Measurements from ENCODE around the gene HSPB1. TPM values are rescaled to one million over a fixed set of nuclear protein-coding genes. Genes with fewer than 3 reads are reported as not detected.

Gene HSPB1
- total and polyA plus RNA-seq, 2 of the 13 experiments (the other 11 are each of a cell fraction or from before 2014, with no cell fraction given), result 21.0 to 38.6 TPM

DNA sequence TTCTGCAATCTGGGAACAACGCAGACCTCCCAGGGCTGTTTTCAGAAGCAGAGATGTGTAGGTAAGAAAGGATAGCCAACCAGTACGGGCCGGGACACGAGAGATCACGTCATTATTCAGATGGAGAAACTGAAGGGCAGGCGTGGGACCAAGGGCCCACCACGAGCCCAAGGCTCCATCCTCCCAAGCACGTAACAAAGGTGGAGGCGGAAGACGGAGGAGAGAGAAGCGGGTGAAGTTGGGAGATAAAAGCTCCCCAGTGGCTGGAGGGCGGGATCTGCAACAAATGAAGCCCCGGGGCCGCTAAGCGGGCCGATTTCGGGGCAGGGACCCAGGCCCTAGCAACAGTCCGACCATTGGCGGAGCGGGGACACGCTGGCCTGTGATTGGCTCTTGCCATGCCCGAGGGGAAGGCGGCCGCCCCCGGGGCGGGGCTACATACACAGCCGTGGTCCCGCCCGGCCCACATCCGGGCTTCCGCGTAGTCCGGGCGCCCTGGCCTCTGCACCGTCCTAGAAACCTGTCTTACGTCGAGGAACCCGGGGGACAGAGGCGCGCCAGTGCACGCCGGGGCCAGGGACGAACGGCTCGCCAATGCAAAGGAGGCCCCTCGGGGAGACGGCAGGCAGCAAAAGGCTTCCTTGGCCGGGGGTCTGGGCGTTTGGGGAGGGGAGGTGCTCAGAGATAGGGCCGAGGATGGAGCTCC lies 15.5 kb downstream of the HSPB1 start (continued):
- TF ChIP-seq HDAC1 (CRISPR knock-in tag; IDR thresholded peaks at IDR 0.05), result peak; percentile 77; the same call in 1 of the 2 replicates
- TF ChIP-seq, protein P1, sequence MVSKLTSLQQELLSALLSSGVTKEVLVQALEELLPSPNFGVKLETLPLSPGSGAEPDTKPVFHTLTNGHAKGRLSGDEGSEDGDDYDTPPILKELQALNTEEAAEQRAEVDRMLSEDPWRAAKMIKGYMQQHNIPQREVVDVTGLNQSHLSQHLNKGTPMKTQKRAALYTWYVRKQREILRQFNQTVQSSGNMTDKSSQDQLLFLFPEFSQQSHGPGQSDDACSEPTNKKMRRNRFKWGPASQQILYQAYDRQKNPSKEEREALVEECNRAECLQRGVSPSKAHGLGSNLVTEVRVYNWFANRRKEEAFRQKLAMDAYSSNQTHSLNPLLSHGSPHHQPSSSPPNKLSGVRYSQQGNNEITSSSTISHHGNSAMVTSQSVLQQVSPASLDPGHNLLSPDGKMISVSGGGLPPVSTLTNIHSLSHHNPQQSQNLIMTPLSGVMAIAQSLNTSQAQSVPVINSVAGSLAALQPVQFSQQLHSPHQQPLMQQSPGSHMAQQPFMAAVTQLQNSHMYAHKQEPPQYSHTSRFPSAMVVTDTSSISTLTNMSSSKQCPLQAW (CRISPR knock-in tag; IDR thresholded peaks at IDR 0.05), result no peak

DNA sequence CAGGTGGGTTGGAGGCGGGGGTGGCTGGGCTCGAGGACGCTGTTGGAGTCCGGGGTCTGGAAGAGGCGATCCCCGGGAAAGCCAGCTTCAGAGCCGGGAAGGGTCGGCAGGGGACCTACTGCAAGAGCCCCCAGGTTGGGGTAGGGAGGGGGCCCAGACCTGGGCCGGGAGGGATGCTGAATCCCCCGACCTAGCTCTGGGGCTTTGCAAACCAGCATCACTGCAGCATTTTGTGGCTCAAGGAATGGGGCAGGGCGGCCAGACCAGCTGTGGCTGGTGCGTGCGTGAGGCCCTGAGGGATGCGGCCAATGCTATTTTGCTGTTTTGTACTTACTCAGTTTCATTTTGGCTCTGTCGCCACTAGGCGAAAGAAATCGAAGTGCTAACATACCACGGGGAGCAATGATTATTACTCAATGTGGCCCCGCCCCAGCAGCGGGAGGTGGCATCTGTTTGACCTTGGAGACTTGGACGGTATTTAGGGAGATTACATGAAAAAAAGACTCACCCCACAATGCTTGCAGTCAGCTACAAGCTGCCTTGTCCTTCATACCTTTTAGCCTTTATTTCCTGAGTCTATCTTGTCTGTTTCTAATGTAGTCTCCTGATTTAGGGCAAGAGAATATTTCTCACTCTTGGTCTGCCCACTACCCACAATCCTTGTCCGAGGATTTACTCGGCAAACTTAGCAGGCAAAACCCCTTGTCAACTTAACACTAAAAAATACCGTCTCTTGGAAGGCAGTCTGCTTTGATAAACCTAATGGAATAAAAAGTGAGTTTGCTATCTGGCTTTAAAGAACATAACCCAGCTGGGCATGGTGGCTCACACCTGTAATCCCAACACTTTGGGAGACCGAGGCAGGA lies 16.2 kb downstream of the HSPB1 start:
- ATAC-seq (peak; percentile 71), DNase-seq (ENCODE audit: low spot score) (peak; percentile 84), FAIRE-seq (peak; percentile 80)
- ChIA-PET POLR2A (interaction anchor here (0.6 to 3.4 kb wide), 10 partner anchors 9 to 90 kb away, joined by 3 to 19 read pairs (median 7); partner anchors contain the start of genes HSPB1 and YWHAG), CTCF (ENCODE audit: low intra/inter-chr PET ratio, low total read pairs) (interaction anchor here (1.4 kb wide), 1 partner anchor 117 kb away, joined by 3 read pairs; the partner anchor contains the start of gene SRRM3)
- intact Hi-C loops (cut with micrococcal nuclease; ENCODE audit: unreplicated experiment) (loop anchor here (1.0 kb wide), 2 partner anchors 41 to 65 kb away; no protein-coding TSS in a partner anchor), in situ Hi-C loops (cut with HindIII; ENCODE audit: extremely low pct_ligation_motif_present, low pct_unique_long_range_greater_than_20kb) (loop anchor here (5.0 kb wide), 1 partner anchor 36 kb away; no protein-coding TSS in a partner anchor)
- Histone ChIP-seq H3K4me1 (ENCODE audit: insufficient read depth, low read length) (peaks cover 32% of the 10 kb centered on the region), H3K4me3 (replicated peaks in 1 of 3; ENCODE audit: insufficient read depth in 1 of 3, low read depth in 2 of 3, low read length in 3 of 3) (peak overlapping the region; percentile 58 to 86 (median 61)), H3K4me2 (ENCODE audit: low read depth, low read length) (peak overlapping the region; percentile 96), H2AFZ (ENCODE audit: low read length) (no peak overlapping the region), H3K36me3 (replicated peaks in 1 of 2; ENCODE audit: control insufficient read depth in 1 of 2, insufficient read depth in 2 of 2, low read length in 2 of 2) (no peaks in the 10 kb centered on the region), H3K27me3 (ENCODE audit: control insufficient read depth in 1 of 2, insufficient read depth in 2 of 2, low read length in 2 of 2) (no peaks in the 10 kb centered on the region; a peak in 1 of 5 replicates), H3K9ac (ENCODE audit: insufficient read depth, low read depth, low read length) (peak overlapping the region; percentile 62), H3K27ac (ENCODE audit: extremely low read length, insufficient read depth, low read length) (peak overlapping the region; percentile 73), H4K20me1 (ENCODE audit: insufficient read depth, low read length) (no peaks in the 10 kb centered on the region), H3K79me2 (ENCODE audit: insufficient read depth, low read length) (peaks cover 4% of the 10 kb centered on the region), H3K9me3 (ENCODE audit: low read length) (no peaks in the 10 kb centered on the region)
- 1% methylated on average over 16 of the region's 25 CpGs for WGBS (ENCODE audit: low lambda C conversion rate)
- TSS peak; percentile 76 for BruUV-seq (replicated peaks)
- TF ChIP-seq TEAD3 (CRISPR knock-in tag; optimal IDR thresholded peaks at IDR 0.05; ENCODE audit: borderline replicate concordance) (peak; percentile 76), ZNF331 (CRISPR knock-in tag; IDR thresholded peaks at IDR 0.05) (peak; percentile 12; the same call in 1 of the 2 replicates), NCOA1 (CRISPR knock-in tag; IDR thresholded peaks at IDR 0.05) (no peak), SOX6 (IDR thresholded peaks at IDR 0.05) (no peak), SOX6 (CRISPR knock-in tag; IDR thresholded peaks at IDR 0.05) (peak; percentile 54), NFKB2 (CRISPR knock-in tag; IDR thresholded peaks at IDR 0.05; ENCODE audit: borderline replicate concordance) (0 out of 2 replicates have a peak, but pooled peaks have one; percentile 5), PCBP1 (IDR thresholded peaks at IDR 0.05; ENCODE audit: borderline replicate concordance, low read depth, low read length) (0 out of 2 replicates have a peak, but pooled peaks have one; percentile 22)
- TF ChIP-seq, protein P2, sequence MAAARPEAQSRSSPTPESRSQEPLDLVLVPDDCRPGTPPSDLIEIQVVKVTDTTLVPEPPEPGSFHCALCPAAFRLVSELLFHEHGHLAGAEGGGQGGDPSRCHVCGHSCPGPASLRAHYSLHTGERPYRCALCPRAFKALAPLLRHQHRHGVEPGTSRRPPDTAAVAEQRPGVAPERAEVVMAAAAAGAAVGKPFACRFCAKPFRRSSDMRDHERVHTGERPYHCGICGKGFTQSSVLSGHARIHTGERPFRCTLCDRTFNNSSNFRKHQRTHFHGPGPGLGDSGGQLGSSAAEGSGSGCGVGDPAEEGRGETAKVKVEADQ (CRISPR knock-in tag; IDR thresholded peaks at IDR 0.05; ENCODE audit: borderline replicate concordance), result no peak
- TF ChIP-seq, protein P3, sequence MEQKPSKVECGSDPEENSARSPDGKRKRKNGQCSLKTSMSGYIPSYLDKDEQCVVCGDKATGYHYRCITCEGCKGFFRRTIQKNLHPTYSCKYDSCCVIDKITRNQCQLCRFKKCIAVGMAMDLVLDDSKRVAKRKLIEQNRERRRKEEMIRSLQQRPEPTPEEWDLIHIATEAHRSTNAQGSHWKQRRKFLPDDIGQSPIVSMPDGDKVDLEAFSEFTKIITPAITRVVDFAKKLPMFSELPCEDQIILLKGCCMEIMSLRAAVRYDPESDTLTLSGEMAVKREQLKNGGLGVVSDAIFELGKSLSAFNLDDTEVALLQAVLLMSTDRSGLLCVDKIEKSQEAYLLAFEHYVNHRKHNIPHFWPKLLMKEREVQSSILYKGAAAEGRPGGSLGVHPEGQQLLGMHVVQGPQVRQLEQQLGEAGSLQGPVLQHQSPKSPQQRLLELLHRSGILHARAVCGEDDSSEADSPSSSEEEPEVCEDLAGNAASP (CRISPR knock-in tag; IDR thresholded peaks at IDR 0.05; ENCODE audit: borderline replicate concordance), result peak; percentile 49; the same call in 1 of the 2 replicates
- TF ChIP-seq, protein P4, sequence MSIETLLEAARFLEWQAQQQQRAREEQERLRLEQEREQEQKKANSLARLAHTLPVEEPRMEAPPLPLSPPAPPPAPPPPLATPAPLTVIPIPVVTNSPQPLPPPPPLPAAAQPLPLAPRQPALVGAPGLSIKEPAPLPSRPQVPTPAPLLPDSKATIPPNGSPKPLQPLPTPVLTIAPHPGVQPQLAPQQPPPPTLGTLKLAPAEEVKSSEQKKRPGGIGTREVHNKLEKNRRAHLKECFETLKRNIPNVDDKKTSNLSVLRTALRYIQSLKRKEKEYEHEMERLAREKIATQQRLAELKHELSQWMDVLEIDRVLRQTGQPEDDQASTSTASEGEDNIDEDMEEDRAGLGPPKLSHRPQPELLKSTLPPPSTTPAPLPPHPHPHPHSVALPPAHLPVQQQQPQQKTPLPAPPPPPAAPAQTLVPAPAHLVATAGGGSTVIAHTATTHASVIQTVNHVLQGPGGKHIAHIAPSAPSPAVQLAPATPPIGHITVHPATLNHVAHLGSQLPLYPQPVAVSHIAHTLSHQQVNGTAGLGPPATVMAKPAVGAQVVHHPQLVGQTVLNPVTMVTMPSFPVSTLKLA (IDR thresholded peaks at IDR 0.05), result no peak

Measured in HepG2 (cell line).